ENCODE results near the gene MAP3K12.

MAP3K12 gene

DNA sequence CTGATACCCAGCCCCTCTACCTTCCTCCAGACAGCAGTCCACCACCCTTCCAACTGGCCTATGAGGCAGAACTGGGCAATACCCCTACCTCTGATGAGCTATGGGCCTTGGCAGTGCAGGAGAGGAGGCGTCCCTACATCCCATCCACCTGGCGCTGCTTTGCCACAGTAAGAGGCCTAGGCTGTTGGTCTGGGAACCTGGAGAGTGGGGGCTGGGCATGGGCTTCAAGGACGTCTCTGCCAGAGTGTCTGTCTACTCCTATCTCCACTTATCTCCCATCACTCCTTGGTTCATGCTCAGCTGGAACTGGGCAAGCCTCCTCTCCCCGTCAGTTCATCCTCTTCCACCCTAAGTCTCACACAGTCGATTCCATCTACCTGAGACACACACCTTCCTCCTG is 69.1 kb downstream of the MAP3K12 start:
- DNase-seq = no peak
